Fibroblast of mammary gland (primary cell): ENCODE data around the gene RLN3.

Experiments used
- DNase-seq: peaks from one replicate; pipeline ENCODE4 v3.0.0-alpha.2; 2010; ENCODE audit warnings: low read depth
- H3K4me3 ChIP-seq: 2 replicates; pipeline ENCODE4 v1.5.1; 2011; ENCODE audit warnings: low read depth, mild to moderate bottlenecking, low read length, moderate library complexity; ENCODE audit not compliant: control insufficient read depth
- TF ChIP-seq, protein P1 (sequence below): conservative IDR thresholded peaks from 2 replicates; pipeline ENCODE4 v1.5.1; 2011; ENCODE audit warnings: low read depth, low read length, inconsistent platforms; ENCODE audit not compliant: control insufficient read depth, insufficient read depth

RLN3 gene

GRCh38 chr19:14027856-14028450, at the start of gene RLN3:
TSS of gene RLN3 (plus strand) at chr19:14028148. CDS start at chr19:14028205, 57 bp downstream.
- TF ChIP-seq, protein P1, sequence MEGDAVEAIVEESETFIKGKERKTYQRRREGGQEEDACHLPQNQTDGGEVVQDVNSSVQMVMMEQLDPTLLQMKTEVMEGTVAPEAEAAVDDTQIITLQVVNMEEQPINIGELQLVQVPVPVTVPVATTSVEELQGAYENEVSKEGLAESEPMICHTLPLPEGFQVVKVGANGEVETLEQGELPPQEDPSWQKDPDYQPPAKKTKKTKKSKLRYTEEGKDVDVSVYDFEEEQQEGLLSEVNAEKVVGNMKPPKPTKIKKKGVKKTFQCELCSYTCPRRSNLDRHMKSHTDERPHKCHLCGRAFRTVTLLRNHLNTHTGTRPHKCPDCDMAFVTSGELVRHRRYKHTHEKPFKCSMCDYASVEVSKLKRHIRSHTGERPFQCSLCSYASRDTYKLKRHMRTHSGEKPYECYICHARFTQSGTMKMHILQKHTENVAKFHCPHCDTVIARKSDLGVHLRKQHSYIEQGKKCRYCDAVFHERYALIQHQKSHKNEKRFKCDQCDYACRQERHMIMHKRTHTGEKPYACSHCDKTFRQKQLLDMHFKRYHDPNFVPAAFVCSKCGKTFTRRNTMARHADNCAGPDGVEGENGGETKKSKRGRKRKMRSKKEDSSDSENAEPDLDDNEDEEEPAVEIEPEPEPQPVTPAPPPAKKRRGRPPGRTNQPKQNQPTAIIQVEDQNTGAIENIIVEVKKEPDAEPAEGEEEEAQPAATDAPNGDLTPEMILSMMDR, result no peak
- no peak within 1 kb of the TSS for H3K4me3 ChIP-seq
- no peak for DNase-seq

DNA sequence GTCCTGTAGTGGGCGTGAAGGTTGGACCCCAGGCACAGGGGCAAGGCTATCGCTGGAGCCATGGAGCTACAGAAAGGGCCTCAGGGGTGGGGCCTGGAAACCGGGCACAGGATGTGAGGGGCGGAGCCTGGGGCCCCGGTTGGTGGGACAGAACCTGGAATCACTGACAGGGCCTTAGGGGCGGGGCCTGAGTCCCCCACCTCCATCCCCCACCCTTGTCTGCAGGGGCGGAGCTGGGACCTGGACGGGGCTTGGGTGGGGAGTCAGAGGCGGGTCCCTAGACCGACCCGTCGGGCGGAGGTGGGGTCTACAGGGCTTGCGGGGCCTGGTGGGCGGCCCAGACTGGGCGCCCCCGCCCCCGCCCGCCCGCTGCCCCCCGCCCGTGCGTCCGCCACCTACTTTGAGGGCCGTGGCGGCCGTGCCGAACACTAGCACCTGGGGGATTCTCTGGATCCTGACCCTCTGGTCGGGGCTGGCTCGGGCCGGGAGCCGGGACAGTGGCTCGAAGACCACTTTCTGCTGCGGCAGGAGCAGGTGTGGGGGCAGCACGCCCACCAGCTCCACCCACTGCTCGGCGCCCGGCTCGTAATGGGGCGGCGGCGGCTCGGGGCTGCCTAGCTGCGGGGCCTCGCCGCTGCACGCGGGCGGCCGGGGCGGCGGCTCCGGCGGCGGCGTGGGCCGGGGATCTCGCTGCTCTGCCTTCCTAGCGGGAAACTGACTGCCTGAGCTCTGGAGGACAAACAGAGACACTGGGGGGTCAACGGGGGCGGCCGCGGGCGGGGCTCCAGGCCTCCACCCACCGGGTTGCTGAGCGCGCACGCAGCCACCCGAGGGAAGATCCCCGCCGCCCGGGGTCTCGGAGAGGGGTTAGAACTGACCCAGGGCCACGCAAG, 49.4 kb upstream of the RLN3 start:
- TF ChIP-seq, protein P1, result no peak
- peak; percentile 20 for DNase-seq
- no peak overlapping the region for H3K4me3 ChIP-seq

- no peak for DNase-seq
- TF ChIP-seq, protein P1, result no peak
- H3K4me3 ChIP-seq, result no peak overlapping the region
Observed at GRCh38 chr19:13979244-13979615, 48.7 kb upstream of the RLN3 start.

- no peak overlapping the region for H3K4me3 ChIP-seq
- TF ChIP-seq, protein P1, result no peak
Observed at GRCh38 chr19:13979686-13980085, 48.3 kb upstream of the RLN3 start.

GRCh38 chr19:13980340-13980739, 47.6 kb upstream of the RLN3 start:
- no peak overlapping the region for H3K4me3 ChIP-seq
- no peak for DNase-seq
- TF ChIP-seq, protein P1, result no peak

More at GRCh38 chr19:13979686-13980085, 48.3 kb upstream of the RLN3 start:
- no peak for DNase-seq

- no peak for DNase-seq
- TF ChIP-seq, protein P1, result no peak
- no peak overlapping the region for H3K4me3 ChIP-seq
Observed at GRCh38 chr19:13981021-13981420, 46.9 kb upstream of the RLN3 start.

DNA sequence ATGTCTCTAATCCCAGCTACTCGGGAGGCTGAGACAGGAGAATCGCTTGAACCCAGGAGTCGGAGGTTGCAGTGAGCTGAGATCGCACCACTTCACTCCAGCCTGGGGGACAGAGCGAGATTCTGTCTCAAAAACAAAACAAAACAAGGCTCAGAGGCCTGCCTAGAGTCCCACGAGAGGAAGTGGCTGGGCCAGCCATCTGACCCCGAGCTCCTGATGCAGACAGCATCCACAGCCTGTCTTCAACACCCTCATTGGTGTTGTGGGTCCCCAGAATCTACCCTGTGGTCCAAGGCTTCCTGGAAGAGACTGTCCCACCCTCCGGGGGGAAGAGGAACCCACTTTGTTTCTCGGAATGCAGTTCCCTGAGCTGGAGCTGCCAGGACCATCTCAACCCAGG, 46.5 kb upstream of the RLN3 start:
- DNase-seq, result no peak
- H3K4me3 ChIP-seq, result no peak overlapping the region
- TF ChIP-seq, protein P1, result no peak
